ENCODE data around the gene CARS1. TPM values are rescaled to one million over a fixed set of nuclear protein-coding genes. Genes with fewer than 3 reads are reported as not detected.

CARS1 gene
- total and polyA plus RNA-seq, 2 of the 8 experiments (the other 6 are each of a cell fraction or from before 2014, with no cell fraction given), result 44.1 to 100 TPM

- CTCF ChIA-PET (ENCODE audit: partially characterized antibody), result interaction anchor here (1.1 to 3.3 kb wide), 5 partner anchors 10 to 63 kb away, joined by 3 to 13 read pairs (median 7); no protein-coding TSS in a partner anchor
- H2BK15ac ChIP-seq (ENCODE audit: low read length), result no peak overlapping the region
- no peaks in the 10 kb centered on the region for H3K23me2 ChIP-seq (ENCODE audit: low read depth, low read length)
- DNase-seq (ENCODE audit: low read depth in 1 of 2, low spot score in 2 of 2), result no peak
- no peak overlapping the region for H3K27ac ChIP-seq (ENCODE audit: low read depth, low read length)
- no peak overlapping the region for H3K4me2 ChIP-seq (ENCODE audit: insufficient read depth in 1 of 2, low read depth in 2 of 2, low read length in 2 of 2)
- no peak overlapping the region for H3K14ac ChIP-seq (ENCODE audit: insufficient read length)
- H3K79me2 ChIP-seq (ENCODE audit: control insufficient read depth in 1 of 2, insufficient read depth in 2 of 2, low read length in 2 of 2), result no peaks in the 10 kb centered on the region
- peaks cover 36 to 66% (median 54%) of the 10 kb centered on the region in 4 experiments for H3K36me3 ChIP-seq (ENCODE audit: control insufficient read depth in 2 of 4, insufficient read depth in 4 of 4, low read length in 3 of 4)
- no peak overlapping the region for H3K4me3 ChIP-seq (ENCODE audit: extremely low read depth in 1 of 4, insufficient read depth in 2 of 4, low read depth in 3 of 4, low read length in 4 of 4)
- H4K91ac ChIP-seq (replicated peaks; ENCODE audit: insufficient read length, low read length), result no peak overlapping the region
- H3K27me3 ChIP-seq (replicated peaks in 1 of 4; ENCODE audit: control insufficient read depth in 3 of 4, extremely low read depth in 1 of 4, insufficient read depth in 3 of 4, low read length in 3 of 4), result no peaks in the 10 kb centered on the region
- no peak overlapping the region for H3K4ac ChIP-seq (replicated peaks; ENCODE audit: insufficient read length, low read depth, low read length)
- TF ChIP-seq CTCF (IDR thresholded peaks at IDR 0.05; ENCODE audit: control extremely low read depth in 1 of 3, insufficient read depth in 1 of 3, low read depth in 1 of 3, low read length in 3 of 3) (peak in 1 of 3 experiments; percentile 6; a peak in 1 of 4 replicates), BACH1 (IDR thresholded peaks at IDR 0.05; ENCODE audit: low read length) (no peak)
- WGBS, 2 experiments (ENCODE audit: extremely low coverage in 1 of 2, insufficient coverage in 1 of 2, insufficient read length in 1 of 2, insufficient replicate concordance in 2 of 2, low coverage in 1 of 2, low lambda C conversion rate in 2 of 2, missing lambda C conversion rate in 1 of 2), result 93% methylated on average over 11 of the region's 11 CpGs; no CpG with 5 or more reads in 1 of the 2 experiments
- H3K9ac ChIP-seq (replicated peaks in 1 of 4; ENCODE audit: extremely low read depth in 1 of 4, low read depth in 3 of 4, low read length in 3 of 4), result no peak overlapping the region
- H3K4me1 ChIP-seq (replicated peaks in 1 of 4; ENCODE audit: control insufficient read depth in 3 of 4, insufficient read depth in 4 of 4, low read length in 3 of 4), result no peaks in the 10 kb centered on the region
- H3K79me1 ChIP-seq (ENCODE audit: low read depth, low read length), result no peaks in the 10 kb centered on the region
- H4K5ac ChIP-seq (ENCODE audit: insufficient read length, low read depth, low read length), result no peak overlapping the region
- no peak overlapping the region for H2AFZ ChIP-seq (ENCODE audit: low read length)
- POLR2A ChIA-PET (ENCODE audit: partially characterized antibody), result interaction anchor here (0.8 to 0.9 kb wide), 2 partner anchors 10 to 38 kb away, joined by 3 to 5 read pairs; no protein-coding TSS in a partner anchor
- H4K8ac ChIP-seq (ENCODE audit: extremely low read depth, insufficient read depth, low read length), result no peak overlapping the region
- no peaks in the 10 kb centered on the region for H3K9me3 ChIP-seq (ENCODE audit: insufficient read depth in 2 of 2, low read depth in 1 of 2, low read length in 1 of 2)
- H2BK5ac ChIP-seq (ENCODE audit: low read depth, low read length), result no peak overlapping the region
- H3K56ac ChIP-seq (replicated peaks; ENCODE audit: insufficient read length, low read depth, low read length), result no peak overlapping the region
- no peak overlapping the region for H3K18ac ChIP-seq (ENCODE audit: extremely low read depth, low read length)
- no peak overlapping the region for H2BK20ac ChIP-seq (ENCODE audit: low read length)
- FAIRE-seq, result no peak
- no peak overlapping the region for H2BK120ac ChIP-seq (replicated peaks; ENCODE audit: low read depth, low read length)
- H2AK5ac ChIP-seq (ENCODE audit: low read depth, low read length), result no peak overlapping the region
- H3K23ac ChIP-seq (ENCODE audit: insufficient read length), result no peak overlapping the region
- peaks cover 2 to 17% of the 10 kb centered on the region in 2 experiments for H4K20me1 ChIP-seq (replicated peaks in 1 of 2; ENCODE audit: control insufficient read depth in 1 of 2, insufficient read depth in 2 of 2, low read length in 2 of 2)
- H2BK12ac ChIP-seq (ENCODE audit: low read depth, low read length), result no peak overlapping the region
Measured at GRCh38 chr11:3016861-3017260, 40.4 kb downstream of the CARS1 start.
